Measurements from ENCODE around the gene PTPRA.

The PTPRA gene

GRCh38 chr20:2972126-2972525 lies 98.8 kb downstream of the PTPRA start:
- Histone ChIP-seq H3K4me1 (ENCODE audit: control insufficient read depth, insufficient read depth, low read length, poor library complexity, severe bottlenecking) (peaks cover 3% of the 10 kb centered on the region), H3K36me3 (ENCODE audit: control insufficient read depth, insufficient read depth, low read length) (peaks cover 39% of the 10 kb centered on the region), H3K27ac (ENCODE audit: low read depth, low read length, severe bottlenecking) (no peak overlapping the region), H3K9me3 (ENCODE audit: control insufficient read depth, low read length) (no peaks in the 10 kb centered on the region), H3K4me3 (ENCODE audit: extremely low read depth, insufficient read depth, low read length, poor library complexity, severe bottlenecking) (no peak overlapping the region)
- WGBS, 2 experiments (ENCODE audit: insufficient coverage in 2 of 2) = 94 to 96% methylated on average over 3 of the region's 5 CpGs

DNA sequence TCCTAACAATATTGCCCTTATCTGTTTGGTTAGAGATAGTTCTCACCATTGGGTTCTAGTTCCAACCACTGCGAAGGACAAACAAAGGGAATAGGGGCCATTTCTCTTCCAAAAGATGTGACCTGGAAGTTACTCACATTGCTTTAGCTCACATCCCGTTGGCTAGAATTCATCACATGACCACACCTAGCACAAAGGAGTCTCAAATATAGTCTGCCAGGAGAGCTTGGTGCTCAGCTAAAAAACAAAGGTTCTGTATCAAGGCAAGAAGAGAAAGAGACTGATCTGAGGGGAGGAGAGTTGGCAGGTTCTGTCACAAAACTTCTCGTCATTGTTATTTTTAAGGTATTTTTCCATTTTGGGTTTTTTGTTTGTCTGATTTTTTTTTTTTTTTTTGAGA lies 100.3 kb downstream of the PTPRA start:
- 93 to 100% methylated on average over 1 to 3 of the region's 3 CpGs for WGBS, 2 experiments (ENCODE audit: insufficient coverage in 2 of 2)
- Histone ChIP-seq H3K4me3 (ENCODE audit: extremely low read depth, insufficient read depth, low read length, poor library complexity, severe bottlenecking) (no peak overlapping the region), H3K27ac (ENCODE audit: low read depth, low read length, severe bottlenecking) (no peak overlapping the region), H3K4me1 (ENCODE audit: control insufficient read depth, insufficient read depth, low read length, poor library complexity, severe bottlenecking) (peaks cover 3% of the 10 kb centered on the region), H3K9me3 (ENCODE audit: control insufficient read depth, low read length) (no peaks in the 10 kb centered on the region), H3K36me3 (ENCODE audit: control insufficient read depth, insufficient read depth, low read length) (peaks cover 32% of the 10 kb centered on the region)

GRCh38 chr20:2978519-2978918 lies 105.2 kb downstream of the PTPRA start:
- no peak overlapping the region for H3K4me3 ChIP-seq (ENCODE audit: extremely low read depth, insufficient read depth, low read length, poor library complexity, severe bottlenecking)
- peaks cover 6% of the 10 kb centered on the region for H3K36me3 ChIP-seq (ENCODE audit: control insufficient read depth, insufficient read depth, low read length)
- H3K27ac ChIP-seq (ENCODE audit: low read depth, low read length, severe bottlenecking) = no peak overlapping the region
- WGBS, 2 experiments (ENCODE audit: insufficient coverage in 2 of 2) = 83 to 93% methylated on average over 1 to 2 of the region's 4 CpGs
- peaks cover 1% of the 10 kb centered on the region for H3K4me1 ChIP-seq (ENCODE audit: control insufficient read depth, insufficient read depth, low read length, poor library complexity, severe bottlenecking)
- no peaks in the 10 kb centered on the region for H3K9me3 ChIP-seq (ENCODE audit: control insufficient read depth, low read length)

- H3K9me3 ChIP-seq (ENCODE audit: control insufficient read depth, low read length) = no peaks in the 10 kb centered on the region
- no peak overlapping the region for H3K27ac ChIP-seq (ENCODE audit: low read depth, low read length, severe bottlenecking)
- peaks cover 9% of the 10 kb centered on the region for H3K36me3 ChIP-seq (ENCODE audit: control insufficient read depth, insufficient read depth, low read length)
- peaks cover 16% of the 10 kb centered on the region for H3K4me1 ChIP-seq (ENCODE audit: control insufficient read depth, insufficient read depth, low read length, poor library complexity, severe bottlenecking)
- 83% methylated on average over 2 of the region's 3 CpGs; no CpG with 5 or more reads in 1 of the 2 experiments for WGBS, 2 experiments (ENCODE audit: insufficient coverage in 2 of 2)
- no peak overlapping the region for H3K4me3 ChIP-seq (ENCODE audit: extremely low read depth, insufficient read depth, low read length, poor library complexity, severe bottlenecking)
Measured at GRCh38 chr20:2981646-2982045, 108.4 kb downstream of the PTPRA start.

DNA sequence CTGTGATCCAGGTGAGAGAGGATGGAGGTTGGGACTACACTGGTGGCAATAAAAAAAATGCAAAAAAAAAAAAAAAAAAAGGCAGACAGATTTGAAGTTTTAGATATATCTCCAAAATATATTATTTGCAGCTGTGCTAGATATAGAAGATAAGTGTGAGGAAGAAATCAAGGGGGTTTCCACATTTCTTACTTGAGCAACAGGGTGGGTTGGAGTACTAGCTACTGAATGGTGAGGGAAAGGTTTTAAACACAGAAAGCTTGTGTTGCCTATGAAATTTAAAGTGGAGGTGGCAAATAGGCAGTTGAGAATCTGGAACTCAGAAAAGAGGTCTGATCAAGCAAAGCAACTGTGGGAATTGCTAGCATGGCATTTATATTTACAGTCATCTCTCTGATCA lies 110.2 kb downstream of the PTPRA start:
- Histone ChIP-seq H3K9me3 (ENCODE audit: control insufficient read depth, low read length) (no peaks in the 10 kb centered on the region), H3K36me3 (ENCODE audit: control insufficient read depth, insufficient read depth, low read length) (peaks cover 27% of the 10 kb centered on the region), H3K27ac (ENCODE audit: low read depth, low read length, severe bottlenecking) (no peak overlapping the region), H3K4me1 (ENCODE audit: control insufficient read depth, insufficient read depth, low read length, poor library complexity, severe bottlenecking) (peaks cover 16% of the 10 kb centered on the region), H3K4me3 (ENCODE audit: extremely low read depth, insufficient read depth, low read length, poor library complexity, severe bottlenecking) (no peak overlapping the region)

DNA sequence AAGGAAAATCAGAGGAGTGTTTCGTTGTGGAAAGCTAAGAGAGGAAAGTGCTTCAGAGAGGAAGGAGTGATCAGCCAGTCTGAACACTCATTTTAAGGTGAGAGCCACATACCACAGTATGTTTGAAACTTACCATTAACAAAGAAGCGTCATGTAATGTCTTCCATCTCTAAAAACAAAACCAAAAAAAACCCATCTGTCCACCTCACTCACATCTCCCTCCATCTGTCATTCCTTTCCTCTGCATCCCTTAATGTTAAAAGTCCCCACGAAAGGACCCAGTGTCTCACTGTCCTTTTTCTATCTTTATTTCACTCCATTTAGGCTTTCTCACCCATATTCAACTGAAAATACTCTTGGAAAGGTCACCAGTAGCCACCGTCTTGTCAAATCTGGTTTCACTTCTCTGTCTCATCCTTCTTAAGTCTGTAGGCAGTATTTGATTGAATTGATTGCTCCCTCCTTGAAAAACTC lies 110.8 kb downstream of the PTPRA start:
- Histone ChIP-seq H3K4me3 (ENCODE audit: extremely low read depth, insufficient read depth, low read length, poor library complexity, severe bottlenecking) (no peak overlapping the region), H3K4me1 (ENCODE audit: control insufficient read depth, insufficient read depth, low read length, poor library complexity, severe bottlenecking) (peaks cover 16% of the 10 kb centered on the region), H3K27ac (ENCODE audit: low read depth, low read length, severe bottlenecking) (no peak overlapping the region), H3K9me3 (ENCODE audit: control insufficient read depth, low read length) (no peaks in the 10 kb centered on the region), H3K36me3 (ENCODE audit: control insufficient read depth, insufficient read depth, low read length) (peaks cover 33% of the 10 kb centered on the region)
- WGBS, 2 experiments (ENCODE audit: insufficient coverage in 2 of 2) = 90 to 91% methylated on average over 3 of the region's 4 CpGs

GRCh38 chr20:2984956-2985661 lies 111.8 kb downstream of the PTPRA start:
- Histone ChIP-seq H3K4me1 (ENCODE audit: control insufficient read depth, insufficient read depth, low read length, poor library complexity, severe bottlenecking) (peaks cover 16% of the 10 kb centered on the region), H3K9me3 (ENCODE audit: control insufficient read depth, low read length) (no peaks in the 10 kb centered on the region), H3K27ac (ENCODE audit: low read depth, low read length, severe bottlenecking) (peak overlapping the region; percentile 67), H3K4me3 (ENCODE audit: extremely low read depth, insufficient read depth, low read length, poor library complexity, severe bottlenecking) (no peak overlapping the region), H3K36me3 (ENCODE audit: control insufficient read depth, insufficient read depth, low read length) (peaks cover 42% of the 10 kb centered on the region)
- WGBS, 2 experiments (ENCODE audit: insufficient coverage in 2 of 2) = 90 to 99% methylated on average over 6 of the region's 6 CpGs

GRCh38 chr20:2986466-2986865 lies 113.2 kb downstream of the PTPRA start:
- Histone ChIP-seq H3K27ac (ENCODE audit: low read depth, low read length, severe bottlenecking) (no peak overlapping the region), H3K36me3 (ENCODE audit: control insufficient read depth, insufficient read depth, low read length) (peaks cover 56% of the 10 kb centered on the region), H3K4me1 (ENCODE audit: control insufficient read depth, insufficient read depth, low read length, poor library complexity, severe bottlenecking) (peaks cover 16% of the 10 kb centered on the region), H3K9me3 (ENCODE audit: control insufficient read depth, low read length) (no peaks in the 10 kb centered on the region), H3K4me3 (ENCODE audit: extremely low read depth, insufficient read depth, low read length, poor library complexity, severe bottlenecking) (no peak overlapping the region)
- no CpG with 5 or more reads among the region's 2 CpGs for WGBS, 2 experiments (ENCODE audit: insufficient coverage in 2 of 2)

DNA sequence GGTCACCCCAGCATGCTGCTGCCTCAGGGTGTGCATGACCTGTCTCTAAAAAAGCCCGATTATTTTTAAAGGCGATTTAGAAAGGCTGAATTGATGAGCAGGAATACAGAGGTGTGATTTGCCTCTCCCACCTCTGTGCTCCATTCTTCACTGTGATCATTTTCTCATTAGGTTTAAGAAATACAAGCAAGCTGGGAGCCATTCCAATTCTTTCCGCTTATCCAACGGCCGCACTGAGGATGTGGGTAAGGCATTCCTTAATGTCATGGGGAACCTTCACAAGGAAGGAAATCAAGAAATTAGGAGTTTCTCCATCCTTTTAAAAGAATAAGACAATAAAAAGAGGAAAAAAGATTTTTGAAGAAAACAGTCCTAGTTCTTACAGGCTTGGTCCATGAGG lies 114.6 kb downstream of the PTPRA start:
- Histone ChIP-seq H3K4me1 (ENCODE audit: control insufficient read depth, insufficient read depth, low read length, poor library complexity, severe bottlenecking) (peaks cover 16% of the 10 kb centered on the region), H3K36me3 (ENCODE audit: control insufficient read depth, insufficient read depth, low read length) (peaks cover 70% of the 10 kb centered on the region), H3K27ac (ENCODE audit: low read depth, low read length, severe bottlenecking) (no peak overlapping the region), H3K9me3 (ENCODE audit: control insufficient read depth, low read length) (no peaks in the 10 kb centered on the region), H3K4me3 (ENCODE audit: extremely low read depth, insufficient read depth, low read length, poor library complexity, severe bottlenecking) (no peak overlapping the region)
- 80 to 100% methylated on average over 2 to 4 of the region's 5 CpGs for WGBS, 2 experiments (ENCODE audit: insufficient coverage in 2 of 2)

- H3K27ac ChIP-seq (ENCODE audit: low read depth, low read length, severe bottlenecking) = no peak overlapping the region
- whole genome bisulfite sequencing, 2 experiments (ENCODE audit: insufficient coverage in 2 of 2) = 87 to 95% methylated on average over 3 of the region's 5 CpGs
- no peaks in the 10 kb centered on the region for H3K4me1 ChIP-seq (ENCODE audit: control insufficient read depth, insufficient read depth, low read length, poor library complexity, severe bottlenecking)
- peaks cover 92% of the 10 kb centered on the region for H3K36me3 ChIP-seq (ENCODE audit: control insufficient read depth, insufficient read depth, low read length)
- H3K4me3 ChIP-seq (ENCODE audit: extremely low read depth, insufficient read depth, low read length, poor library complexity, severe bottlenecking) = no peak overlapping the region
- no peaks in the 10 kb centered on the region for H3K9me3 ChIP-seq (ENCODE audit: control insufficient read depth, low read length)
Measured at GRCh38 chr20:2991532-2991931, 118.3 kb downstream of the PTPRA start.

GRCh38 chr20:2993250-2993649 lies 120.0 kb downstream of the PTPRA start:
- 71 to 100% methylated on average over 1 of the region's 2 CpGs for WGBS, 2 experiments (ENCODE audit: insufficient coverage in 2 of 2)
- Histone ChIP-seq H3K9me3 (ENCODE audit: control insufficient read depth, low read length) (no peaks in the 10 kb centered on the region), H3K36me3 (ENCODE audit: control insufficient read depth, insufficient read depth, low read length) (peaks cover 79% of the 10 kb centered on the region), H3K4me3 (ENCODE audit: extremely low read depth, insufficient read depth, low read length, poor library complexity, severe bottlenecking) (no peak overlapping the region), H3K27ac (ENCODE audit: low read depth, low read length, severe bottlenecking) (no peak overlapping the region), H3K4me1 (ENCODE audit: control insufficient read depth, insufficient read depth, low read length, poor library complexity, severe bottlenecking) (no peaks in the 10 kb centered on the region)

Data from mesodermal cell (in vitro differentiated cells).